HG03066 (cell line): ENCODE measurements around the gene EOLA2.
"Not testable (repeated sequence)": the region's sequence is repeated elsewhere in the genome, so short reads cannot be mapped to it uniquely, and the experiment has no call there.

ENCODE experiments used
- ATAC-seq: cut with Tn5 transposase; IDR thresholded peaks from one replicate; pipeline ENCODE4 v1.9.1; 2021; ENCODE audit warnings: low read depth; ENCODE audit not compliant: unreplicated experiment

The EOLA2 gene

GRCh38 chrX:149938427-149938880 is at the start of gene EOLA2:
Gene EOLA2 (minus strand): TSS chrX:149938491. CDS start chrX:149933874, 4,617 bp downstream.
- ATAC-seq, result peak; percentile 64

DNA sequence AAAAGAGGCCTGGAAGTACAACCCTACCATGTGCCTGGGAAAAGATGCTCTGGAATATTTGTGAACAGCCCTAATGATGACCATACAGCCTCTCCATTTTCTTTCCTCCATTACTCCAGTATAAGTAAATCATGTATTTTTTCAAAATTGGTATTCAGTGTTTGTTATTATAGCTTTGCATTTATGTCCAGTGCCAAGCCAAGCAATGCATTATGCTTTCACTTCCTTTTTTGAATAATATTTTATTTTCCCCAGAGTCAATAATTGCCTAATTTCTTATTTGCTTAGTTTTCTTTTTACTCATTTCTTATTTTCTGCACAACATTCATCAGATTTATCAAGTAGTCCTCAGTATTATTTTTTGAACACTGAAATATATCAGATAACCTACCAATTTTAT is 49.3 kb upstream of the EOLA2 start:
- ATAC-seq, result peak; percentile 79

GRCh38 chrX:149984411-149984810 is 46.1 kb upstream of the EOLA2 start:
- no peak for ATAC-seq

DNA sequence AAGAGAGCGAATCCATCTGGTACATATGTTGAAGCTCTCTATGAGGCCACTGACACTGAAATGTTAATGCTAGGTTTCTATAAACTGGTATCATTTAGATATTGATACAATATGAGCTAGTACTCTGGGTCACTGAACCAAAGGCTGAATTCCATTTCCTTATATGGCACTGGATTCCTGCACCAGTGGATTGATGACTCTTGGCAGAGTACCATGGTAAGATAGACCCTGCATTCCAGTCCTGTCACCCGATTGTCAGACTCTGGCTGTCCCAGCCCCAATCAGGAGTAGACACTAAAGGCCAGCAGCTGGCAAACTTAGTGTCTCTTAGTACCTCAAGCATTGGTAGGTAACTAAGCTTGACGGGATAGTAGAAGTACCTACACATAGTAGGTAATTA is 44.0 kb upstream of the EOLA2 start:
- no peak for ATAC-seq

GRCh38 chrX:149979126-149979644 is 40.9 kb upstream of the EOLA2 start:
- no peak for ATAC-seq

DNA sequence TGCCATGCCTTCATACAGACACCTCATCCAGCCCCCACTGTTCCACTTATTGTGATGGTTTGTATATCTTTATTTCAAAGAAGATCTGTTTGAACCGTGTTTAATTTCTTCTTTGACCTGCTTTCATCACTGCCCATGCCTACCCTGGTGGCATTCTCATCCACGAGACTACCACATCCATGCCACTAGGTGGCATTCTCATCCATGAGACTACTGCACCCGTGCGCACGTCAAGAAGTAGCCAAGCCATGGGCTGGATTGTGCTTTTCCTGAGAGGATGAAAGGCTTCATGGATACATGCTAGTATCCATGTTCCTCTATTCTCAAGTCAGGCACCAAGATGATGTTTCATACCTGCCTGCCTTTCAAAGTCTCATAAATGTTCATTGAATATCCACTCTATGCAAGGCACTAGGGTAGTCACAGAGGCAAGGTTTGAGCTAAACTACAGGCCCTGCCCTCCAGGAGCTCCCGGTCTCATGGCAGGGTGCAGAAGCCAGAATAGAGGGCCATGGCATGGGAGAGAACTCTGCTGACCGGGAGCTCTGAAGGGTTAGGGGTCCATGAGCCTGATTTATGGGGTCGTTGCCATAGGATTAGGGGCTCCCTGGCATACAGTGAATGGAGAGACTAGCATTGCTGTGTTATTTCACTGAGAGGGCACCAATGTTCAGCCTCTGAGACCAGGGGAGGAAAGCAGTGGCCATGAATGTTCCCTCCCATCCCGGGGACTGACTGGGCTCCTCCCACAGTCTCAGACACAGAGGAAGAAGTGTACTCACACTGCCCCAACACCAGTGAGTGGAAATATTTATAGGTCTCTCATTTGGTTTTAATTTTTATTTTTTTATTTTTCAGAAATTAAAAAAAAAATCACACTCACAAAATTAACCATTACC is 24.8 kb upstream of the EOLA2 start:
- ATAC-seq, result no peak

- ATAC-seq, result no peak
These were observed 23.7 kb upstream of the EOLA2 start for GRCh38 chrX:149962010-149962409.

DNA sequence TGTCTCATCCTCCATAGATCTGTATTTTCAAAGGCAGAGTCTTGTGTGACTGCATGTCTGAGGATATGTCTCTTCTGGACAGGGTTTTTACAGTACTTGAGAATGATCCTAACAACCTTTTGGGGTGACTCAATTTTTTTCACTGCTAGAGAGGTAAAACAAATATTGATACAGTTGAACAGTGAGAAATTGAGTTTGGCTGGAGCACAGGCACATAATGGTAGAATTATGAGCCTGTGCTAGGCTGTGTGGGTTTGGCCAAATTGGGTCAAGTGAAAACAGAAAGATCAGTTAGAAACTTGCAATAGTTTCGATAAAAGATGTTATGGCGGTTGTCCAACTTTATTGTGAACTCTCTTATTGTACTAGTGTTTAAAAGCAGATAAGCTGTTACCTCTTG is 23.3 kb upstream of the EOLA2 start:
- no peak for ATAC-seq

- no peak for ATAC-seq
These were observed 12.4 kb upstream of the EOLA2 start for GRCh38 chrX:149950681-149951080.

- ATAC-seq, result no peak
These were observed 11.6 kb upstream of the EOLA2 start for GRCh38 chrX:149949743-149950436.

- no peak for ATAC-seq
These were observed 9.7 kb upstream of the EOLA2 start for GRCh38 chrX:149948016-149948415.

- not testable (repeated sequence) for ATAC-seq
These were observed 8.6 kb upstream of the EOLA2 start for GRCh38 chrX:149946932-149947331.

GRCh38 chrX:149945820-149946219 is 7.5 kb upstream of the EOLA2 start:
- ATAC-seq, result not testable (repeated sequence)

GRCh38 chrX:149945087-149945670 is 6.9 kb upstream of the EOLA2 start:
- ATAC-seq, result not testable (repeated sequence)

DNA sequence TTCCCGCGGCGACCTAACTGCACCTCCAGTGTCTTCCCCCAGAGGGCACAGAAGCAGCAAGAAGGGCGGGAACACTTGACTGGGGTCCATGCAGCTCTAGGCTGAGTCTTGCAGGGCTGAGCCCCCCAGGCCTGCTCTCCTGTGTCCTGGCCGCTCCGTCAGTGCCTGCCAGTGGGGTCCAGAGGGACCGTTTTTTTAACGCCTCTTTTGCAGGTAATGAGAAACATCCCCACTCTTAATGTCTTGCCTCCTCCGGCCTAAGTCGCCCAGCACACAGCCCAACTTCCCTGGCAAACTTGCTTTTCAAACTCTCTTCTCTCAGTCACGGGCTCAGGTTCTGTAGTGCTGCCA is 2.4 kb upstream of the EOLA2 start:
- not testable (repeated sequence) for ATAC-seq

GRCh38 chrX:149939905-149940673 is 1.8 kb upstream of the EOLA2 start:
- peak; percentile 46 for ATAC-seq

DNA sequence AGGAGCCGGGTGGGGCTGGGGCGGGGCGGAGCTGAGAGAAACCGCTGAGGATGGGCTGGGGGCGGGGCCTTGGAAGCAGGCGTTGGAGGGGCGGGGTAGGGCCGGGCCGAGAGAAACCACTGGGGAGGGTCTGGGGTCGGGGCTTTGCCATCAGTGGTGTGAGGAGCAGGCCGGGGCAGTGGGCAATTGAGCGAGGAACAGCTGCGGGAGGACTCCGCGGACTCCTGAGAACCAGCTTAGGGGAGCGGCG is 1.3 kb upstream of the EOLA2 start:
- ATAC-seq, result peak; percentile 16

DNA sequence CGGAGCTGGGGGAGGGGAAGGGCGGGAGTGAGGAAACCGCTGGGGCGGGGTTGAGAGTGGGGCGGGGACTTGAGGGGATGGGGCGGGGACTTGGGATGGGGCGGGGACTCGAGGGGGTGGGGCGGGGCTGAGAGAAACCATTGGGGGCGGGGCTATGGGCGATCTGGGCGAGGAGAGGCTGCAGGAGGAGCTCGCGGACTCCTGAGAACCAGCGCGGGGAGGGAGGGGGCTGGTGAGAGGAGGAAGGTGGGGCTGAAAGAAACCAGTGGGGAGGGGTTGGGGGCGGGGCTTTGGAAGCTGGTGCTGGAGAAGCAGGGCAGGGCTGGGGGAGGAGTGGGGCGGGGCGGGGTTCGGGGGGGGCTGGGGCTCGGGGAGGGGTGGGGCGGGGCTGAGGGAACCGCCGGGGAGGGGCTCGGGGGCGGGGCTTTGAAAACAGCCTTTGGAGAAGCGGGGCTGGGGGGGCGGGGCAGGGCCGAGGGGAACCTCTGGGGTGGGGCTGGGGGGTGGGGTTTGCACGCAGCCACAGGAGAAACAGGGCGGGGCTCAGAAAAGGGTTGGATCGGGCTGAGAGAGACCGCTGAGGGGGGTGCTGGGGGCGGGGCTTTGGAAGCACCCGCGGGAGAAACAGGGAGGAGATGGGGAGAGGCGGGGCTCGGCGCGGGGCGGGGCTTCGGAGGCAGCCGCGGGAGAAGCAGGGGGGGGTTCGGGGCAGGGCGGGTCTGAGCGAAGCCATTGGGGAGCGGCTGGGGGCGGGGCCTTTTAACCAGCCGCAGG is 777 bp upstream of the EOLA2 start:
- peak; percentile 4 for ATAC-seq

DNA sequence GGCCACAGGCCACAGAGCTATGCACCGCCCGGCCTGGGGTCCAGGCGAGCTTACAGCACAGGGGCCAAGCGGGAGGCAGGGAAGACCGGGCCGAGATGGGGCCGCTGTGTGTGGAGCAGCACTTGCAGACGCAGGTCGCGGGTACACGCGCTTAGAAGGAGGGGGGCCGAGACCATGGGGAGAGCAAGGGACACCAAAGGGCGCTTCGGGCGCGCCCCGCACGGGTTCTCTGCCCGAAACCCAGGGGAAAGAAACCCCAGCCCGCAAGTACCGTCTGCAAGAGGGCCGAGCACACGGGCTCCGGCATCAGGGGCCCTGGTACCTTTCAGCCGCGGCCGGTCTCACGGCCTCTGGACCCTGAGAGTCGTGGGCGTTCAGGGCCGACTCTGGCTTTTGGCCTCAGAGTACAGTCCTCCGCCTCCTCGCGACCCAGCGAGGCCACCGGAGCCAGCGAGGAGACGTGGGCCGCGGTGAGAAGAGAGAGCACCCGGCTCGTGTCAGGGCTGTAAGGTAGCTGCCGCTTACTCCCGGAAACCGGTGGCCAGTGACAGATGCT is 342 bp downstream of the EOLA2 start:
- ATAC-seq, result no peak

GRCh38 chrX:149937328-149937727 is 963 bp downstream of the EOLA2 start:
- not testable (repeated sequence) for ATAC-seq
